H1 (cell line): Measurements from ENCODE around the gene CMSS1. TPM values are rescaled to one million over a fixed set of nuclear protein-coding genes. Genes with fewer than 3 reads are reported as not detected.

Experiments used
- CTCF ChIA-PET: fragments of 300-600 bp; sonication (Branson Sonifier 250); formaldehyde crosslinking; loops from one replicate; lab custom pipeline; 2021; ENCODE audit not compliant: partially characterized antibody; lab: Charles Lee
- POLR2A ChIA-PET: fragments of 300-600 bp; sonication (Branson Sonifier 250); formaldehyde crosslinking; loops from one replicate; lab custom pipeline; 2021; ENCODE audit warnings: inconsistent platforms; ENCODE audit not compliant: partially characterized antibody; lab: Charles Lee
- DNase-seq, 2 experiments: peaks; one replicate each; pipeline versions ENCODE4 v3.0.0 to v3.0.0-alpha.2; 2010 to 2022; ENCODE audit warnings: low spot score in 2 of 2, low read depth in 1 of 2, mixed read lengths in 1 of 2
- FAIRE-seq: peaks from 2 replicates; lab custom pipeline; 2011; peaks lifted over from hg19 to GRCh38; lab: Jason Lieb, UNC
- H2AFZ ChIP-seq: 2 replicates; pipeline ENCODE4 v1.8.1; 2012; ENCODE audit warnings: low read length, inconsistent platforms
- H2AK5ac ChIP-seq: 2 replicates; pipeline ENCODE4 v1.6.1; 2013; ENCODE audit warnings: low read depth, low read length
- H2BK120ac ChIP-seq: replicated peaks from 2 replicates; pipeline ENCODE3; 2013; ENCODE audit warnings: low read depth, low read length, inconsistent platforms
- H2BK12ac ChIP-seq: 2 replicates; pipeline ENCODE4 v1.6.1; 2013; ENCODE audit warnings: low read depth, low read length
- H2BK15ac ChIP-seq: 2 replicates; pipeline ENCODE4 v1.6.1; 2013; ENCODE audit warnings: low read length
- H2BK20ac ChIP-seq: 2 replicates; pipeline ENCODE4 v1.6.1; 2013; ENCODE audit warnings: low read length
- H2BK5ac ChIP-seq: 2 replicates; pipeline ENCODE4 v1.6.1; 2013; ENCODE audit warnings: low read depth, low read length
- H3K14ac ChIP-seq: 2 replicates; pipeline ENCODE4 v1.6.1; 2013; ENCODE audit warnings: inconsistent platforms; ENCODE audit not compliant: insufficient read length
- H3K18ac ChIP-seq: 2 replicates; pipeline ENCODE4 v1.6.1; 2013; ENCODE audit warnings: low read length; ENCODE audit errors: extremely low read depth
- H3K23ac ChIP-seq: 2 replicates; pipeline ENCODE4 v1.6.1; 2013; ENCODE audit warnings: inconsistent platforms; ENCODE audit not compliant: insufficient read length
- H3K23me2 ChIP-seq: 2 replicates; pipeline ENCODE4 v1.6.1; 2013; ENCODE audit warnings: low read depth, low read length
- H3K27ac ChIP-seq: 2 replicates; pipeline ENCODE4 v1.6.1; 2011; ENCODE audit warnings: low read depth, low read length, inconsistent platforms
- H3K27me3 ChIP-seq, 4 experiments: replicated peaks in 1 of 4; 1 replicate in 1 of 4; 2 replicates in 3 of 4; pipeline versions ENCODE4 v1.6.1 to v1.8.1; 2011 to 2013; ENCODE audit warnings: low read length in 3 of 4, mild to moderate bottlenecking in 3 of 4, inconsistent platforms in 2 of 4, mixed read lengths in 2 of 4, moderate library complexity in 1 of 4; ENCODE audit not compliant: control insufficient read depth in 3 of 4, insufficient read depth in 3 of 4; ENCODE audit errors: extremely low read depth in 1 of 4
- H3K36me3 ChIP-seq, 4 experiments: 2 replicates each; pipeline versions ENCODE4 v1.6.1 to v1.8.1; 2011 to 2013; ENCODE audit warnings: mild to moderate bottlenecking in 4 of 4, low read length in 3 of 4, moderate library complexity in 2 of 4, control low read depth in 1 of 4, inconsistent platforms in 1 of 4; ENCODE audit not compliant: insufficient read depth in 4 of 4, control insufficient read depth in 2 of 4
- H3K4ac ChIP-seq: replicated peaks from 2 replicates; pipeline ENCODE3; 2013; ENCODE audit warnings: low read length, low read depth, mixed read lengths, inconsistent platforms; ENCODE audit not compliant: insufficient read length
- H3K4me1 ChIP-seq, 4 experiments: replicated peaks in 1 of 4; 1 replicate in 1 of 4; 2 replicates in 3 of 4; pipeline versions ENCODE4 v1.6.1 to v1.8.1; 2011 to 2013; ENCODE audit warnings: low read length in 3 of 4, inconsistent platforms in 2 of 4, mixed read lengths in 1 of 4; ENCODE audit not compliant: insufficient read depth in 4 of 4, control insufficient read depth in 3 of 4
- H3K4me2 ChIP-seq, 2 experiments: 2 replicates each; pipeline versions ENCODE4 v1.6.1 to v1.8.1; 2011 to 2013; ENCODE audit warnings: low read depth in 2 of 2, low read length in 2 of 2, control low read depth in 1 of 2, inconsistent platforms in 1 of 2, mild to moderate bottlenecking in 1 of 2; ENCODE audit not compliant: insufficient read depth in 1 of 2
- H3K4me3 ChIP-seq, 4 experiments: fragments of 200-600, 300-600 bp in 1 of 4; sonication (generic), shearing (Covaris generic), sonication (Bioruptor Twin) in 1 of 4; 2 replicates each; pipeline versions ENCODE4 v1.5.1 to v1.8.1; 2011 to 2016; ENCODE audit warnings: low read length in 4 of 4, low read depth in 3 of 4, control low read depth in 2 of 4, inconsistent platforms in 2 of 4, mild to moderate bottlenecking in 2 of 4, mixed read lengths in 1 of 4, moderate library complexity in 1 of 4; ENCODE audit not compliant: insufficient read depth in 2 of 4; ENCODE audit errors: extremely low read depth in 1 of 4
- H3K56ac ChIP-seq: replicated peaks from 2 replicates; pipeline ENCODE3; 2013; ENCODE audit warnings: low read depth, mild to moderate bottlenecking, mixed read lengths, low read length, inconsistent platforms; ENCODE audit not compliant: insufficient read length
- H3K79me1 ChIP-seq: 2 replicates; pipeline ENCODE4 v1.6.1; 2013; ENCODE audit warnings: low read depth, low read length, control low read depth
- H3K79me2 ChIP-seq, 2 experiments: 2 replicates each; pipeline versions ENCODE4 v1.6.1 to v1.8.1; 2012 to 2013; ENCODE audit warnings: low read length in 2 of 2, mild to moderate bottlenecking in 2 of 2, inconsistent platforms in 1 of 2; ENCODE audit not compliant: insufficient read depth in 2 of 2, control insufficient read depth in 1 of 2
- H3K9ac ChIP-seq, 4 experiments: replicated peaks in 1 of 4; 1 replicate in 1 of 4; 2 replicates in 3 of 4; pipeline versions ENCODE4 v1.6.1 to v1.8.1; 2011 to 2013; ENCODE audit warnings: low read depth in 3 of 4, low read length in 3 of 4, control low read depth in 2 of 4, mild to moderate bottlenecking in 2 of 4, moderate library complexity in 2 of 4, inconsistent platforms in 1 of 4; ENCODE audit errors: extremely low read depth in 1 of 4
- H3K9me3 ChIP-seq, 2 experiments: 2 replicates each; pipeline versions ENCODE4 v1.6.1 to v1.8.1; 2012 to 2013; ENCODE audit warnings: mild to moderate bottlenecking in 2 of 2, moderate library complexity in 2 of 2, control low read depth in 1 of 2, inconsistent platforms in 1 of 2, low read depth in 1 of 2, low read length in 1 of 2, mixed read lengths in 1 of 2; ENCODE audit not compliant: insufficient read depth in 2 of 2
- H4K20me1 ChIP-seq, 2 experiments: replicated peaks in 1 of 2; 2 replicates each; pipeline versions ENCODE3 to v1.8.1; 2011 to 2013; ENCODE audit warnings: inconsistent platforms in 2 of 2, low read length in 2 of 2, mild to moderate bottlenecking in 1 of 2; ENCODE audit not compliant: insufficient read depth in 2 of 2, control insufficient read depth in 1 of 2
- H4K5ac ChIP-seq: 2 replicates; pipeline ENCODE4 v1.6.1; 2013; ENCODE audit warnings: low read length, low read depth, mixed read lengths, inconsistent platforms; ENCODE audit not compliant: insufficient read length
- H4K8ac ChIP-seq: 2 replicates; pipeline ENCODE4 v1.8.0; 2013; ENCODE audit warnings: mild to moderate bottlenecking, moderate library complexity, low read length, inconsistent platforms; ENCODE audit not compliant: insufficient read depth; ENCODE audit errors: extremely low read depth
- H4K91ac ChIP-seq: replicated peaks from 2 replicates; pipeline ENCODE3; 2013; ENCODE audit warnings: low read length, mixed read lengths, inconsistent platforms; ENCODE audit not compliant: insufficient read length
- BRCA1 ChIP-seq: IDR thresholded peaks from 2 replicates; pipeline ENCODE4 v1.6.1; 2012; ENCODE audit warnings: low read depth, low read length, improper control_type of control experiment
- CBX8 ChIP-seq: fragments of 300-800, 300-1000 bp; sonication (generic); IDR thresholded peaks from 2 replicates; pipeline ENCODE4 v1.7.1; 2016; ENCODE audit warnings: low read depth, low read length, borderline replicate concordance
- CHD1 ChIP-seq: IDR thresholded peaks from 2 replicates; pipeline ENCODE4 v1.6.1; 2012; ENCODE audit warnings: low read depth, low read length, improper control_type of control experiment
- EP300 ChIP-seq, 2 experiments: IDR thresholded peaks; 1 replicate in 1 of 2; 2 replicates in 1 of 2; pipeline ENCODE4 v1.6.1; 2011 to 2012; ENCODE audit warnings: low read depth in 2 of 2, low read length in 2 of 2, mild to moderate bottlenecking in 2 of 2, borderline replicate concordance in 1 of 2, inconsistent platforms in 1 of 2, moderate library complexity in 1 of 2
- GTF2F1 ChIP-seq: IDR thresholded peaks from 2 replicates; pipeline ENCODE4 v1.6.1; 2012; ENCODE audit warnings: low read depth, low read length, improper control_type of control experiment, borderline replicate concordance
- PHF8 ChIP-seq: fragments of 200-600 bp; sonication (generic); conservative IDR thresholded peaks from 2 replicates; pipeline ENCODE4 v1.7.1; 2012; ENCODE audit warnings: low read depth, mild to moderate bottlenecking, inconsistent platforms, low read length, moderate library complexity
- POLR2A ChIP-seq, 2 experiments: IDR thresholded peaks; 1 replicate in 1 of 2; 2 replicates in 1 of 2; pipeline ENCODE4 v1.6.1; 2011; ENCODE audit warnings: low read depth in 2 of 2, low read length in 2 of 2, mild to moderate bottlenecking in 2 of 2; ENCODE audit errors: control extremely low read depth in 1 of 2
- POLR2AphosphoS5 ChIP-seq: IDR thresholded peaks from 2 replicates; pipeline ENCODE4 v1.6.1; 2011; ENCODE audit warnings: low read depth, low read length
- POU5F1 ChIP-seq: IDR thresholded peaks from 2 replicates; pipeline ENCODE4 v1.6.1; 2011; ENCODE audit warnings: low read depth, mild to moderate bottlenecking, low read length, moderate library complexity
- SP1 ChIP-seq: IDR thresholded peaks from 2 replicates; pipeline ENCODE4 v1.6.1; 2011; ENCODE audit warnings: low read depth, low read length
- TAF7 ChIP-seq: optimal IDR thresholded peaks from 2 replicates; pipeline ENCODE3; 2011; ENCODE audit warnings: low read depth, mild to moderate bottlenecking, inconsistent platforms, low read length, moderate library complexity, borderline replicate concordance
- TEAD4 ChIP-seq: IDR thresholded peaks from 2 replicates; pipeline ENCODE4 v1.6.1; 2012; ENCODE audit warnings: low read depth, low read length, inconsistent platforms, mixed read lengths
- WGBS, 2 experiments: shearing (Covaris generic) in 1 of 2; methylation state at CpG; one replicate each; pipeline versions ENCODE4 v1.1.6 to v1.1.7; 2013 to 2015; ENCODE audit warnings: low lambda C conversion rate in 2 of 2, mixed read lengths in 2 of 2, inconsistent platforms in 1 of 2, low coverage in 1 of 2, missing lambda C conversion rate in 1 of 2; ENCODE audit not compliant: insufficient replicate concordance in 2 of 2, insufficient coverage in 1 of 2, insufficient read length in 1 of 2; ENCODE audit errors: extremely low coverage in 1 of 2, missing lambda C conversion rate in 1 of 2; 5-methylcytosine and 5-hydroxymethylcytosine counted together
- polyA plus RNA-seq, 7 experiments: library from polyadenylated mRNA; depleted of rRNA in 3 of 7; stranded (reverse) in 5 of 7; unstranded in 2 of 7; fragments of >200 nt in 5 of 7; fragments of 200-250 nt in 2 of 7; gene quantifications; 1 replicate in 5 of 7; 2 replicates in 1 of 7; 4 replicates in 1 of 7; pipeline versions ENCODE4 v1.2.1 to v1.2.3, GENCODE V29; 2011 to 2013; ENCODE audit warnings: missing spikeins in 2 of 7, mixed read lengths in 2 of 7
- total RNA-seq: library from RNA; stranded (reverse); fragmentation: NEBNext Ultra II Directional; extraction: Animal tissue kit (Norgen Biotek cat#: 25700); gene quantifications from 2 replicates; pipeline ENCODE4 v1.2.1, GENCODE V29; 2021
- TF ChIP-seq, protein P1 (sequence below): IDR thresholded peaks from 2 replicates; pipeline ENCODE4 v1.6.1; 2012; ENCODE audit warnings: inconsistent platforms
- TF ChIP-seq, protein P2 (sequence below): IDR thresholded peaks from 2 replicates; pipeline ENCODE4 v1.6.1; 2012; ENCODE audit warnings: inconsistent platforms

CMSS1 gene
- total and polyA plus RNA-seq, 2 of the 8 experiments (the other 6 are each of a cell fraction or from before 2014, with no cell fraction given), result 15.2 to 75.1 TPM

DNA sequence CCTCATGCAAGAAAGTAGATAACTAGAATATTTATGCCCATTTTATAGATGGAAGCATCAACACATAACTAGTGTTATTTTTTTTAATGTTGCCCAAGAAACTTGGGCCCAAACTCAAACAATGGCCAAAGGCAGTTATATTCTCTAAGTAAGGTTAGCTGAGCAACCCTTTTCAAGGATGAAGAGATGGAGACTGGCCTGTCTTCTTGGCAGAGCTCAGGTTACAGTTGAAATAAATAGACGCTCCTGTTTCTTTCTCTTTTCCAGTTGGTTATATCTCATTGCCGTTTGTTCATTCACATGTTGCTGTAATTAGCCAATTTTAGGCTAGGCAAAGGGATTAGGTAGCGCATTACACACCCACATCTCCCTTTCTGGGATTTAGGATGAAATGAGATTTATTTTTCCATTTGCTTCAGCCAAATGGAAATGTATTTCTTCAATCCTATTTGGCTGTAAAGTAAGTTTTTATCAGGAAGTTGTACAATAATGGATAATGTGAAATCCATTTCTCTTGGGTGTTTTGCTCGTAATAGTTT, 93.2 kb downstream of the CMSS1 start:
- Histone ChIP-seq H3K4ac (no peak overlapping the region), H3K23me2 (no peaks in the 10 kb centered on the region), H2BK20ac (no peak overlapping the region), H3K79me1 (no peaks in the 10 kb centered on the region), H4K91ac (no peak overlapping the region), H3K4me2 (no peak overlapping the region), H3K27ac (no peak overlapping the region), H3K56ac (no peak overlapping the region), H2BK5ac (no peak overlapping the region), H2BK12ac (no peak overlapping the region), H3K23ac (no peak overlapping the region), H3K4me3 (no peak overlapping the region), H3K4me1 (peaks cover 0 to 4% (median 1%) of the 10 kb centered on the region in 4 experiments; a peak in 3 of 7 replicates), H2BK15ac (no peak overlapping the region), H3K36me3 (no peaks in the 10 kb centered on the region), H3K18ac (no peak overlapping the region), H3K14ac (no peak overlapping the region), H3K9me3 (no peaks in the 10 kb centered on the region), H2AFZ (no peak overlapping the region), H3K79me2 (no peaks in the 10 kb centered on the region), H2AK5ac (no peak overlapping the region), H4K20me1 (no peaks in the 10 kb centered on the region), H2BK120ac (no peak overlapping the region), H4K5ac (no peak overlapping the region), H3K9ac (no peak overlapping the region), H3K27me3 (no peaks in the 10 kb centered on the region), H4K8ac (no peak overlapping the region)
- FAIRE-seq, result no peak
- no peak for DNase-seq
- ChIA-PET POLR2A (no interaction called here), CTCF (interaction anchor here (1.4 kb wide), 1 partner anchor 13 kb away, joined by 4 read pairs; no protein-coding TSS in a partner anchor)
- 88% methylated on average over 4 of the region's 4 CpGs; no CpG with 5 or more reads in 1 of the 2 experiments for WGBS, 2 experiments
- TF ChIP-seq POLR2A (IDR thresholded peaks at IDR 0.05; ENCODE audit: control extremely low read depth in 1 of 2, low read depth in 2 of 2, low read length in 2 of 2) (no peak), GTF2F1 (no peak), TAF7 (no peak), CHD1 (no peak), TEAD4 (no peak), SP1 (no peak), CBX8 (no peak), POLR2AphosphoS5 (no peak), PHF8 (no peak), POU5F1 (no peak), BRCA1 (no peak), EP300 (IDR thresholded peaks at IDR 0.05; ENCODE audit: borderline replicate concordance in 1 of 2, low read depth in 2 of 2, low read length in 2 of 2) (no peak)
- TF ChIP-seq, protein P1, sequence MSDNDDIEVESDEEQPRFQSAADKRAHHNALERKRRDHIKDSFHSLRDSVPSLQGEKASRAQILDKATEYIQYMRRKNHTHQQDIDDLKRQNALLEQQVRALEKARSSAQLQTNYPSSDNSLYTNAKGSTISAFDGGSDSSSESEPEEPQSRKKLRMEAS, result no peak
- TF ChIP-seq, protein P2, sequence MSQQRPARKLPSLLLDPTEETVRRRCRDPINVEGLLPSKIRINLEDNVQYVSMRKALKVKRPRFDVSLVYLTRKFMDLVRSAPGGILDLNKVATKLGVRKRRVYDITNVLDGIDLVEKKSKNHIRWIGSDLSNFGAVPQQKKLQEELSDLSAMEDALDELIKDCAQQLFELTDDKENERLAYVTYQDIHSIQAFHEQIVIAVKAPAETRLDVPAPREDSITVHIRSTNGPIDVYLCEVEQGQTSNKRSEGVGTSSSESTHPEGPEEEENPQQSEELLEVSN, result no peak
